SKM-1 treated with dmso at 0.1 percent for 144 hours (cell line): ENCODE data around the gene FTSJ3.
"Not testable (repeated sequence)": the region's sequence is repeated elsewhere in the genome, so short reads cannot be mapped to it uniquely, and the experiment has no call there.

Experiments used
- DNase-seq: peaks from one replicate; lab custom pipeline; 2025; ENCODE audit not compliant: unreplicated experiment; lab: John Stamatoyannopoulos, UW

The FTSJ3 gene

GRCh38 chr17:63828936-63829335, 1.5 kb upstream of the FTSJ3 start:
- no peak for DNase-seq

GRCh38 chr17:63827801-63828221, 348 bp upstream of the FTSJ3 start:
- DNase-seq, result no peak

- DNase-seq, result no peak
Measured at GRCh38 chr17:63826468-63827001, 928 bp downstream of the FTSJ3 start.

GRCh38 chr17:63824362-63824761, 3.1 kb downstream of the FTSJ3 start:
- no peak for DNase-seq

GRCh38 chr17:63823659-63824331, 3.7 kb downstream of the FTSJ3 start:
- DNase-seq, result no peak

GRCh38 chr17:63822537-63822936, 4.9 kb downstream of the FTSJ3 start:
- no peak for DNase-seq

GRCh38 chr17:63821804-63822203, 5.7 kb downstream of the FTSJ3 start:
- DNase-seq, result no peak

- no peak for DNase-seq
Measured at GRCh38 chr17:63820963-63821561, 6.4 kb downstream of the FTSJ3 start.

- no peak for DNase-seq
Measured at GRCh38 chr17:63819585-63820537, 7.6 kb downstream of the FTSJ3 start.

GRCh38 chr17:63819131-63819530, 8.3 kb downstream of the FTSJ3 start:
- no peak for DNase-seq

- DNase-seq, result no peak
Measured at GRCh38 chr17:63817736-63818385, 9.6 kb downstream of the FTSJ3 start.

GRCh38 chr17:63816669-63817068, 10.8 kb downstream of the FTSJ3 start:
- no peak for DNase-seq

GRCh38 chr17:63816123-63816522, 11.3 kb downstream of the FTSJ3 start:
- DNase-seq, result no peak

- DNase-seq, result no peak
Measured at GRCh38 chr17:63809970-63810369, 17.5 kb downstream of the FTSJ3 start.

GRCh38 chr17:63805591-63805990, 21.9 kb downstream of the FTSJ3 start:
- no peak for DNase-seq

- DNase-seq, result no peak
Measured at GRCh38 chr17:63804328-63804727, 23.1 kb downstream of the FTSJ3 start.

- no peak for DNase-seq
Measured at GRCh38 chr17:63800783-63801182, 26.7 kb downstream of the FTSJ3 start.

- no peak for DNase-seq
Measured at GRCh38 chr17:63798572-63799106, 28.8 kb downstream of the FTSJ3 start.

GRCh38 chr17:63796375-63796774, 31.1 kb downstream of the FTSJ3 start:
- not testable (repeated sequence) for DNase-seq

GRCh38 chr17:63792055-63792729, 35.3 kb downstream of the FTSJ3 start:
- no peak for DNase-seq
